ENCODE results near the gene CELF3.
A peak's percentile ranks its signal among the peaks of the same experiment; 100 is the strongest.
"Not testable (repeated sequence)": the region's sequence is repeated elsewhere in the genome, so short reads cannot be mapped to it uniquely, and the experiment has no call there.

Gene CELF3

DNA sequence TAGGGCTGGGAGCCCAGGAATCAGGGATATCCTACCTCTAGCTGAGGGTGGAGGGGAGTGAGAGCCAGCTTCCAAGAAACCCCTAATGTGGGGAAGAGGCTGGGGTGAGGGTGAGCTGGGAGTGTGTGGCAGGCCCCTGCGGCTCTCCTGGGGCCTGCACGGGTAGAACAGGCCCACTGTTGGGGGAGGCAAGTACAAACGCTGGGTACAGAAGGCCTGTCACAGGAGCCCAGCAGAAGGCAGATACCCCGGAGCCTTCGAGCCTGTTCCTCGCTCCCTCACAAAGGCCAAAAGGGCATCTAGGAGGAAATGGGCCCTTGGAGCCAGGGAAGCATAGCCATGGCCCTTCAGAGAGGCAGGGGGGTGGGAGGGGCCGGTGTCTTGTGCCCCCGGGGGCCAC lies 13.7 kb downstream of the CELF3 start:
- Histone ChIP-seq H3K27ac (ENCODE audit: low read length) (no peak overlapping the region), H3K9me3 (ENCODE audit: control insufficient read depth, insufficient read depth, low read length) (no peaks in the 10 kb centered on the region), H3K4me3 (ENCODE audit: low read length) (no peak overlapping the region), H3K36me3 (ENCODE audit: control insufficient read depth, insufficient read depth, low read length) (peaks cover 3% of the 10 kb centered on the region; the same call in 1 of the 2 replicates), H3K4me1 (ENCODE audit: control insufficient read depth, insufficient read depth, low read length) (no peaks in the 10 kb centered on the region), H3K27me3 (ENCODE audit: control insufficient read depth, insufficient read depth, low read length) (no peaks in the 10 kb centered on the region)
- WGBS (ENCODE audit: insufficient coverage, insufficient read length) = no CpG with 5 or more reads among the region's 8 CpGs
- DNase-seq (ENCODE audit: low read depth, low spot score) = no peak

DNA sequence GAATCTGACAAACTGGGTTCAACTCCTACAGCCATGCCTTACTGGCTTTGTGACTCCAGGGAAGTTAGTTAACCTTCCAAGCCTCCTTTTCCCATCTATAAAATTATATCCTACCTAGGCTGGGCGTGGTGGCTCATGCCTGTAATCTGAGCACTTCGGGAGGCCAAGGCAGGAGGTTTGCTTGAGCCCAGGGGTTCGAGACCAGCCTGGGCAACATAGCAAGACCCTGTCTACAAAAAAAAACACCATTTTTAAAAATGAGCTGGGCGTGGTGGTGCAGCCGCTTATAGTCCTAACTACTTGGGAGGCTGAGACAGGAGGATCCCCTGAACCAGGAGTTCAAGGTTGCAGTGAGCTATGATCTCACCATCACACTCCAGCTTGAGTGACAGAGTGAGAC lies 15.1 kb downstream of the CELF3 start:
- Histone ChIP-seq H3K4me3 (ENCODE audit: low read length) (no peak overlapping the region), H3K9me3 (ENCODE audit: control insufficient read depth, insufficient read depth, low read length) (no peaks in the 10 kb centered on the region), H3K27ac (ENCODE audit: low read length) (no peak overlapping the region), H3K4me1 (ENCODE audit: control insufficient read depth, insufficient read depth, low read length) (no peaks in the 10 kb centered on the region), H3K27me3 (ENCODE audit: control insufficient read depth, insufficient read depth, low read length) (no peaks in the 10 kb centered on the region), H3K36me3 (ENCODE audit: control insufficient read depth, insufficient read depth, low read length) (peaks cover 3% of the 10 kb centered on the region; the same call in 1 of the 2 replicates)
- no peak for DNase-seq (ENCODE audit: low read depth, low spot score)
- WGBS (ENCODE audit: insufficient coverage, insufficient read length) = no CpG with 5 or more reads among the region's 5 CpGs

DNA sequence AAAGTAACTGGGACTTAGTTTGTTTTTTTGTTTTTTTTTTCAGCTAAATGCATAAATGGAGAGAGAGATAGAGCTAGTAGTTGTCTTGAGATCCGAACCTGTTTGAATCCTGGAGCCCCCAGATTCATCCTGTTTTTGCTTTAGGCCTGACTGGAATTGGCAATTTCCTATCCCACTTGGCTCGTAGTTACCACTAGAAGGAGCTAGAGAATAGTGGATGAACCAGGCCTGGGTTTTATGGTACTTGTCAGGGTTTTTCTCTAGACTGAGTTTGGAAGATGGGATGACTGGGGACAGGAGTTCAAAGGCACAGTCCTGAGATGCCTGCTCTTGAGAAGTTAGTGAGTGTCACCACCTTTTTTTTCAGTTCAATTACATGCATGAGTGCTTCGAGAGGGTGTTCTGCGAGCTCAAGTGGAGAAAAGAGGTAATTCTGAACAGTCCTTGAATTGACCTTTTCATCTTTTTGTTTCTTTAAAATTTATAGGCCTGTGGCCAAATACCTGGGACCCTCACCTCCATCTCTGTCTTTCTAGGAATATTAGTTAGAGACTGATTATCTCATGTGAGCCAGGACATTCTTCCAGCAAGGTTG lies 23.4 kb downstream of the CELF3 start:
- no peak overlapping the region for H3K4me3 ChIP-seq (ENCODE audit: low read length)
- no CpG with 5 or more reads among the region's 4 CpGs for WGBS (ENCODE audit: insufficient coverage, insufficient read length)
- no peaks in the 10 kb centered on the region for H3K27me3 ChIP-seq (ENCODE audit: control insufficient read depth, insufficient read depth, low read length)
- peaks cover 2% of the 10 kb centered on the region; the same call in 1 of the 2 replicates for H3K36me3 ChIP-seq (ENCODE audit: control insufficient read depth, insufficient read depth, low read length)
- peak; percentile 18 for DNase-seq (ENCODE audit: low read depth, low spot score)
- H3K9me3 ChIP-seq (ENCODE audit: control insufficient read depth, insufficient read depth, low read length) = no peaks in the 10 kb centered on the region
- H3K4me1 ChIP-seq (ENCODE audit: control insufficient read depth, insufficient read depth, low read length) = no peaks in the 10 kb centered on the region
- H3K27ac ChIP-seq (ENCODE audit: low read length) = no peak overlapping the region

DNA sequence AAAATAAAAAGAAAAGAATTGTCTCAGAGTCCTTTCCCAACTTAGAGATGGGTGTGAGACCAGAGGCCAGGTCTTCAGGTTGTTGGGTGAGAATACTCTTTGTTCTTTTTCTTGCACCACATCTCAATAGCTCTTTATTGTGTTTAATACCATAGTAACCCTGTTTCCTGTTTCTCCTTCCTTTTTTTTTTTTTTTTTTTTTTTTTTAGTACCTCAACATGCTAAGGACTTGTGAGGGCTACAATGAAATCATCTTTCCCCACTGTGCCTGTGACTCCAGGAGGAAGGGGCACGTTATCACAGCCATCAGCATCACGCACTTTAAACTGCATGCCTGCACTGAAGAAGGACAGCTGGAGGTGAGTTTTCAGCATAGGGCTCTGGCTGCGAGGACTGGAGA lies 24.4 kb downstream of the CELF3 start:
- H3K4me1 ChIP-seq (ENCODE audit: control insufficient read depth, insufficient read depth, low read length) = no peaks in the 10 kb centered on the region
- no peak for DNase-seq (ENCODE audit: low read depth, low spot score)
- H3K36me3 ChIP-seq (ENCODE audit: control insufficient read depth, insufficient read depth, low read length) = peaks cover 2% of the 10 kb centered on the region; the same call in 1 of the 2 replicates
- no CpG with 5 or more reads among the region's 3 CpGs for WGBS (ENCODE audit: insufficient coverage, insufficient read length)
- no peaks in the 10 kb centered on the region for H3K9me3 ChIP-seq (ENCODE audit: control insufficient read depth, insufficient read depth, low read length)
- no peaks in the 10 kb centered on the region for H3K27me3 ChIP-seq (ENCODE audit: control insufficient read depth, insufficient read depth, low read length)
- H3K27ac ChIP-seq (ENCODE audit: low read length) = no peak overlapping the region
- H3K4me3 ChIP-seq (ENCODE audit: low read length) = no peak overlapping the region

DNA sequence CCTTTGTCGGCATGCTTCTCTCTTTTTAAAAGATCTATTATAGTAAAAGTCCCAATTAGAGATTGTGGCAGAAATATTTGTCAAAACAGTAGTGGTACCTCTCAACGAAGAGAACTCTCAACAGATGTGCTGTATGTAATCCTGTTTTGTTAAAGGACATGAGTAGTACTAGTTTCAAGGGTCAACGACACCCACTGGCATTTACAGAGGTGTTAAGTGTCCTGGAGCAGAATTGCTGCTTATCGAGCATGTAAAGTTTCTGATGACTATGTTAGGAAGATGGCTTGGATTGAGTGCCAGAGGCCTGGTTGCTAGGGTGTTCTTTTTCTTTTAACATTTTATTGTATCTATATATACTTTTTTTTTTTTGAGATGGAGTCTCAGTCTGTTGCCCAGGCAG lies 27.1 kb downstream of the CELF3 start:
- H3K4me1 ChIP-seq (ENCODE audit: control insufficient read depth, insufficient read depth, low read length) = no peaks in the 10 kb centered on the region
- WGBS (ENCODE audit: insufficient coverage, insufficient read length) = no CpG with 5 or more reads among the region's 4 CpGs
- no peak overlapping the region for H3K27ac ChIP-seq (ENCODE audit: low read length)
- no peaks in the 10 kb centered on the region for H3K9me3 ChIP-seq (ENCODE audit: control insufficient read depth, insufficient read depth, low read length)
- no peak for DNase-seq (ENCODE audit: low read depth, low spot score)
- no peak overlapping the region for H3K4me3 ChIP-seq (ENCODE audit: low read length)
- peaks cover 2% of the 10 kb centered on the region; the same call in 1 of the 2 replicates for H3K36me3 ChIP-seq (ENCODE audit: control insufficient read depth, insufficient read depth, low read length)
- H3K27me3 ChIP-seq (ENCODE audit: control insufficient read depth, insufficient read depth, low read length) = no peaks in the 10 kb centered on the region

DNA sequence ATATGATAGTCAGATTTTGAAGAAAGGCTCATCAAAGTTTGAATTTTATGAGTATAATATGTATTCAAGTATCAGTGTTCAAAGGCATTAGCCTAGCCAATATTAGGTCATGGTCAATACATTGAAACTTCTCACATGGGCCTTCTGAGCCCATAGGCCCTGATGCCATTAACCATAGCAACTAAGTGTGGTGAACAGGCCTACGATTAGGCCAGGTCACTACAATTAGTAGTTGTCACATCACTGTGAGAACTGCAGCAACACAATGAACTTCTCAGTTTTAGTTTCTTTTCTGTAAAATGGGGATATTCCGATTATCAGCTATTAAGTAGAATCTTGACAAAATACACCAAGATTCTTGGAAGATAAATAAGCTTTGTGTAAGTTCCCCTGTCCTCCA lies 30.0 kb downstream of the CELF3 start:
- WGBS (ENCODE audit: insufficient coverage, insufficient read length) = no CpG with 5 or more reads among the region's 2 CpGs
- no peak for DNase-seq (ENCODE audit: low read depth, low spot score)
- Histone ChIP-seq H3K4me1 (ENCODE audit: control insufficient read depth, insufficient read depth, low read length) (no peaks in the 10 kb centered on the region), H3K4me3 (ENCODE audit: low read length) (no peak overlapping the region), H3K36me3 (ENCODE audit: control insufficient read depth, insufficient read depth, low read length) (no peaks in the 10 kb centered on the region), H3K27me3 (ENCODE audit: control insufficient read depth, insufficient read depth, low read length) (no peaks in the 10 kb centered on the region), H3K27ac (ENCODE audit: low read length) (no peak overlapping the region), H3K9me3 (ENCODE audit: control insufficient read depth, insufficient read depth, low read length) (no peaks in the 10 kb centered on the region)

DNA sequence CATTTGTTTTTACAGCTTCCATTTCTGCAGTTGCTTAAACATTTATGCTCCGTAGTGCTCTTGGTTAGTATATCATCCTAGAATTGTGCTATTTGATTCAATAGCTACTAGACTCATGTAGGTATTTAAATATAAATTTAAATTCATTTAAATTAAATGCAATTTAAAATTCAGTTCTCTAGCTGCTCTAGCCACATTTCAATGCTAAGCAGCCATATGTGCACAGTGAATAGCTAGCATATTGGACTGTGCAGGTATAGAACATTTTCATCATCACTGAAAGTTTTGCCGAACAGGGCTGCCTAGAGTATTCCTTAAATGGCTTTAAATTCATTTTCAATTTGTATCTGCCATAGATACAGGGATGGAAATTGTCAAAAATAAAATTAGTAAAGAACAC lies 32.5 kb downstream of the CELF3 start:
- Histone ChIP-seq H3K9me3 (ENCODE audit: control insufficient read depth, insufficient read depth, low read length) (no peaks in the 10 kb centered on the region), H3K4me3 (ENCODE audit: low read length) (no peak overlapping the region), H3K27me3 (ENCODE audit: control insufficient read depth, insufficient read depth, low read length) (no peaks in the 10 kb centered on the region), H3K27ac (ENCODE audit: low read length) (no peak overlapping the region), H3K36me3 (ENCODE audit: control insufficient read depth, insufficient read depth, low read length) (no peaks in the 10 kb centered on the region), H3K4me1 (ENCODE audit: control insufficient read depth, insufficient read depth, low read length) (no peaks in the 10 kb centered on the region)
- DNase-seq (ENCODE audit: low read depth, low spot score) = no peak
- WGBS (ENCODE audit: insufficient coverage, insufficient read length) = no CpG with 5 or more reads among the region's 2 CpGs

DNA sequence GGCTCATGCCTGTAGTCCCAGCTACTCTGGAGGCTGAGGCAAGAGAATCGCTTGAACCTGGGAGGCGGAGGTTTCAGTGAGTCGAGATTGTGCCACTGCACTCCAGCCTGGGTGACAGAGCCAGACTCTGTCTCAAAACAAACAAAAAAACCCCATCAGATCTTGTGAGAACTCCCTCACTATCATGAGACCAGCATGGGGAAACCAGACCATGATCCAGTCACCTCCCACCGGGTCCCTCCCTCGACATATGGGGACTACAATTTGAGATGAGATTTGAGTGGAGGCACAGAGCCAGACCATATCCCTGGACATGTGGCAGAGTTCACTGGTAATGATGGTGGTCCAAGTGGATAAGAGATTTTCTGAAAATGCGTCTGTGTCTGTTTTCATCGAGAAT lies 33.7 kb downstream of the CELF3 start:
- DNase-seq (ENCODE audit: low read depth, low spot score); H3K4me1 ChIP-seq (ENCODE audit: control insufficient read depth, insufficient read depth, low read length); H3K36me3 ChIP-seq (ENCODE audit: control insufficient read depth, insufficient read depth, low read length); H3K4me3 ChIP-seq (ENCODE audit: low read length); H3K27me3 ChIP-seq (ENCODE audit: control insufficient read depth, insufficient read depth, low read length); H3K9me3 ChIP-seq (ENCODE audit: control insufficient read depth, insufficient read depth, low read length); H3K27ac ChIP-seq (ENCODE audit: low read length): not testable (repeated sequence)
- no CpG with 5 or more reads among the region's 7 CpGs for WGBS (ENCODE audit: insufficient coverage, insufficient read length)

DNA sequence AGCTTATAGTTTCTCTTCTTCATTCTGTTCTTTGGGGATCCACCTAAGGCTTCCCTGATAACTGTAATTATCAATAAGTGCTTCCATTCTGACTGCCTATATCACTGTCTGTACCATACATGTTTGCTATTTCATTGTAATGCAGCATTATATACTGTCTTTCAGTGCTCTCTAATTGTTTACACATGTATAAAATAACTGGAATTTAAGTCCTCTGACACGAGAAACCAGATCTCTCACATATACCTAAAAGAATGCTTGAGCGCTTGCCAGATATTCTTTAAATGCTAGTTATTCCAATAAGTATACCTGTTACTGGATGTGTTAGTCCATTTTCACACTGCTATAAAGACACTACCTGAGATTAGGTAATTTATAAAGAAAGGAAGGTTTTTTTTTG lies 34.7 kb downstream of the CELF3 start:
- DNase-seq (ENCODE audit: low read depth, low spot score) = no peak
- Histone ChIP-seq H3K9me3 (ENCODE audit: control insufficient read depth, insufficient read depth, low read length) (no peaks in the 10 kb centered on the region), H3K27me3 (ENCODE audit: control insufficient read depth, insufficient read depth, low read length) (no peaks in the 10 kb centered on the region), H3K4me3 (ENCODE audit: low read length) (no peak overlapping the region), H3K36me3 (ENCODE audit: control insufficient read depth, insufficient read depth, low read length) (no peaks in the 10 kb centered on the region), H3K27ac (ENCODE audit: low read length) (no peak overlapping the region), H3K4me1 (ENCODE audit: control insufficient read depth, insufficient read depth, low read length) (no peaks in the 10 kb centered on the region)
- no CpG with 5 or more reads among the region's 2 CpGs for WGBS (ENCODE audit: insufficient coverage, insufficient read length)

DNA sequence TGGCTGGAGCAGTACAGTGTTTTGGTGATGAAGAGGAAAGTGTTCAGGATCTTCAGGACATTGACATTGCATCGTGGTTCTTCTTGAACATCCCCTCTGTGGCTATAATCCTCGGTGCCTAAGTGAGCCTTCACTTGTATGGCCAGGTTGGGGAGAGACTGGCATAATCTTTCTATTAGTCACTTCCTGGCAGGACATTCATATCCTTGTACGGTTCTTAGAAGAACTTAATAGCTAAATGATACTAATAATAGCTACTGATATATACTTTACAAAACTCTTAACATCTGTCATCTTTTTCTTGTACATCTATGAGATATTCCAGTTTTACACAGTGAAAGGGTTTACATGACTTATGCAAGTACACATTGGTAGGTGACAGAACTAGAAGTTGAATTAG lies 35.8 kb downstream of the CELF3 start:
- H3K4me1 ChIP-seq (ENCODE audit: control insufficient read depth, insufficient read depth, low read length) = no peaks in the 10 kb centered on the region
- H3K4me3 ChIP-seq (ENCODE audit: low read length) = no peak overlapping the region
- H3K27me3 ChIP-seq (ENCODE audit: control insufficient read depth, insufficient read depth, low read length) = no peaks in the 10 kb centered on the region
- H3K36me3 ChIP-seq (ENCODE audit: control insufficient read depth, insufficient read depth, low read length) = no peaks in the 10 kb centered on the region
- no CpG with 5 or more reads among the region's 3 CpGs for WGBS (ENCODE audit: insufficient coverage, insufficient read length)
- H3K27ac ChIP-seq (ENCODE audit: low read length) = no peak overlapping the region
- no peak for DNase-seq (ENCODE audit: low read depth, low spot score)
- H3K9me3 ChIP-seq (ENCODE audit: control insufficient read depth, insufficient read depth, low read length) = no peaks in the 10 kb centered on the region

DNA sequence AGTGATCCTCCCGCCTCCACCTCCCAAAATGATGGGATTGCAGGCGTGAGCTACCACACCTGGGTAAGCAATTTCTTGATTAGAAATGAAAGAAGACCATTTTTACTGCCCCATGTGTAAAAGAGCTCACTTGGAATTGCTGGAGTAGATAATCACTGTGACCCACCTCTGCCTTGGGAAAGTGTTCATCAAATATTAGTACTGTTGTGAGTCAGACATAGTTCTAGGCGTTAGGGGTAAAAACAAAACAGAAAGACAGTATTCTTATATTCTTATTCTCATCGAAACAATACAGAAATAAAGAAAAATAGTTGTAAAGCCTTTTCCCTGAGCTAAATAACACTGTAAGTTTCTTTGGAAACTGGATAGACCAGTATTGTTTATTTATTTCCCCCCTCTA lies 36.2 kb downstream of the CELF3 start:
- no peaks in the 10 kb centered on the region for H3K36me3 ChIP-seq (ENCODE audit: control insufficient read depth, insufficient read depth, low read length)
- no peaks in the 10 kb centered on the region for H3K4me1 ChIP-seq (ENCODE audit: control insufficient read depth, insufficient read depth, low read length)
- H3K27ac ChIP-seq (ENCODE audit: low read length) = no peak overlapping the region
- H3K4me3 ChIP-seq (ENCODE audit: low read length) = no peak overlapping the region
- no peak for DNase-seq (ENCODE audit: low read depth, low spot score)
- no peaks in the 10 kb centered on the region for H3K9me3 ChIP-seq (ENCODE audit: control insufficient read depth, insufficient read depth, low read length)
- no peaks in the 10 kb centered on the region for H3K27me3 ChIP-seq (ENCODE audit: control insufficient read depth, insufficient read depth, low read length)
- WGBS (ENCODE audit: insufficient coverage, insufficient read length) = no CpG with 5 or more reads among the region's 4 CpGs
